SK-N-SH (cell line): ENCODE results near the gene SPECC1L. TPM values are rescaled to one million over a fixed set of nuclear protein-coding genes. Genes with fewer than 3 reads are reported as not detected.
"Not testable (repeated sequence)": the region's sequence is repeated elsewhere in the genome, so short reads cannot be mapped to it uniquely, and the experiment has no call there.

Experiments
- CTCF ChIA-PET: fragments of 300-600, 350-600 bp; formaldehyde crosslinking; extraction: SDS; loops from one replicate; lab custom pipeline; 2021; lab: Yijun Ruan, JAX
- POLR2A ChIA-PET: fragments of 350-600 bp; sonication (Branson Sonifier 250); formaldehyde crosslinking; extraction: SDS; loops from one replicate; lab custom pipeline; 2020; ENCODE audit warnings: antibody characterized with exemption, inconsistent platforms; lab: Yijun Ruan, JAX
- DNase-seq: peaks from one replicate; pipeline ENCODE4 v3.0.0; 2012
- H2AFZ ChIP-seq: fragments of 200-600 bp; sonication (generic); 2 replicates; pipeline ENCODE4 v1.8.1; 2016; ENCODE audit warnings: antibody characterized with exemption, mild to moderate bottlenecking, low read depth
- H3F3A ChIP-seq: fragments of 200-600 bp; sonication (generic); replicated peaks from 2 replicates; pipeline ENCODE3; 2016; ENCODE audit warnings: antibody characterized with exemption, mild to moderate bottlenecking; ENCODE audit not compliant: insufficient read depth
- H3K27ac ChIP-seq, 2 experiments: fragments of 200-500 bp in 1 of 2; fragments of 200-600 bp in 1 of 2; sonication (Bioruptor generic) in 1 of 2; sonication (generic), shearing (Covaris generic) in 1 of 2; 2 replicates each; pipeline versions ENCODE4 v1.5.1 to v1.6.1; 2014 to 2016; ENCODE audit warnings: low read depth in 2 of 2, inconsistent platforms in 1 of 2, low read length in 1 of 2, mild to moderate bottlenecking in 1 of 2, mixed read lengths in 1 of 2
- H3K27me3 ChIP-seq: fragments of 200-600 bp; sonication (generic), shearing (Covaris generic); 2 replicates; pipeline ENCODE4 v1.6.1; 2016; ENCODE audit warnings: mixed run types; ENCODE audit not compliant: insufficient read depth
- H3K36me3 ChIP-seq, 2 experiments: fragments of 200-500 bp in 1 of 2; fragments of 200-600 bp in 1 of 2; sonication (Bioruptor generic) in 1 of 2; sonication (generic) in 1 of 2; replicated peaks in 1 of 2; 2 replicates each; pipeline versions ENCODE3 to v1.5.1; 2014 to 2016; ENCODE audit warnings: low read length in 1 of 2, mild to moderate bottlenecking in 1 of 2; ENCODE audit not compliant: insufficient read depth in 2 of 2, control insufficient read depth in 1 of 2
- H3K4me1 ChIP-seq, 2 experiments: fragments of 200-500 bp in 1 of 2; fragments of 200-600 bp in 1 of 2; sonication (Bioruptor generic) in 1 of 2; sonication (generic), shearing (Covaris generic) in 1 of 2; 2 replicates each; pipeline versions ENCODE4 v1.5.1 to v1.6.1; 2014 to 2016; ENCODE audit warnings: low read depth in 1 of 2, low read length in 1 of 2, mixed run types in 1 of 2; ENCODE audit not compliant: insufficient read depth in 2 of 2, control insufficient read depth in 1 of 2
- H3K4me2 ChIP-seq: fragments of 200-600 bp; sonication (generic), shearing (Covaris generic); 2 replicates; pipeline ENCODE4 v1.6.1; 2017; ENCODE audit warnings: mixed run types
- H3K4me3 ChIP-seq, 2 experiments: fragments of 200-500 bp in 1 of 2; fragments of 200-600 bp in 1 of 2; sonication (Bioruptor generic) in 1 of 2; sonication (generic), shearing (Covaris generic) in 1 of 2; 2 replicates each; pipeline versions ENCODE4 v1.5.1 to v1.8.1; 2014 to 2016; ENCODE audit warnings: low read depth in 2 of 2, inconsistent platforms in 1 of 2, low read length in 1 of 2, mild to moderate bottlenecking in 1 of 2, mixed read lengths in 1 of 2, moderate library complexity in 1 of 2
- H3K79me2 ChIP-seq: fragments of 200-600 bp; sonication (generic); 2 replicates; pipeline ENCODE4 v1.8.1; 2017; ENCODE audit warnings: mild to moderate bottlenecking; ENCODE audit not compliant: insufficient read depth
- H3K9ac ChIP-seq: fragments of 200-600 bp; sonication (generic); 2 replicates; pipeline ENCODE4 v1.6.1; 2017; ENCODE audit warnings: mixed run types
- H3K9me2 ChIP-seq: fragments of 200-600 bp; sonication (generic); 2 replicates; pipeline ENCODE4 v1.6.1; 2017; ENCODE audit warnings: mixed run types
- H3K9me3 ChIP-seq: fragments of 200-600 bp; sonication (generic); 2 replicates; pipeline ENCODE4 v1.6.1; 2017; ENCODE audit warnings: mixed run types, mild to moderate bottlenecking, moderate library complexity
- H4K20me1 ChIP-seq: fragments of 200-600 bp; sonication (generic); 2 replicates; pipeline ENCODE4 v1.6.1; 2017; ENCODE audit warnings: mild to moderate bottlenecking, mixed run types; ENCODE audit not compliant: insufficient read depth
- ELF1 ChIP-seq: IDR thresholded peaks from 2 replicates; pipeline ENCODE4 v1.4.0; 2012
- EP300 ChIP-seq, 2 experiments: IDR thresholded peaks; 2 replicates each; pipeline versions ENCODE4 v1.4.0 to v1.6.1; 2012; ENCODE audit warnings: borderline replicate concordance in 1 of 2, low read depth in 1 of 2, low read length in 1 of 2
- EZH2phosphoT487 ChIP-seq: fragments of 200-600 bp; sonication (generic); IDR thresholded peaks from 2 replicates; pipeline ENCODE4 v1.6.1; 2017; ENCODE audit warnings: low read depth, mixed run types, mild to moderate bottlenecking, antibody characterized with exemption, moderate library complexity, borderline replicate concordance
- FOXJ3 ChIP-seq: sonication (generic); formaldehyde crosslinking; IDR thresholded peaks from 2 replicates; pipeline ENCODE4 v1.5.1; 2020; ENCODE audit warnings: mild to moderate bottlenecking, missing genetic modification reagents
- GATA2 ChIP-seq: sonication (generic); formaldehyde crosslinking; IDR thresholded peaks from 2 replicates; pipeline ENCODE4 v1.5.0; 2020; ENCODE audit warnings: mild to moderate bottlenecking, missing genetic modification reagents
- MEF2A ChIP-seq: IDR thresholded peaks from 2 replicates; pipeline ENCODE4 v1.4.0; 2012; ENCODE audit warnings: low read depth, borderline replicate concordance
- MXI1 ChIP-seq: IDR thresholded peaks from 2 replicates; pipeline ENCODE4 v1.6.1; 2012; ENCODE audit warnings: mild to moderate bottlenecking, low read depth, low read length, improper control_type of control experiment
- TCF12 ChIP-seq: IDR thresholded peaks from 2 replicates; pipeline ENCODE4 v1.4.0; 2012
- whole genome bisulfite sequencing: methylation state at CpG from one replicate; pipeline ENCODE4 v1.1.6; 2017; ENCODE audit warnings: low lambda C conversion rate; 5-methylcytosine and 5-hydroxymethylcytosine counted together
- polyA plus RNA-seq, 3 experiments: library from polyadenylated mRNA; depleted of rRNA; stranded (reverse); fragments of >200 nt; gene quantifications; 2 replicates each; pipeline ENCODE4 v1.2.3, GENCODE V29; 2012

SPECC1L gene
- polyA plus RNA-seq, 1 of the 3 experiments (the other 2 are of a cell fraction), result 22.9 TPM

DNA sequence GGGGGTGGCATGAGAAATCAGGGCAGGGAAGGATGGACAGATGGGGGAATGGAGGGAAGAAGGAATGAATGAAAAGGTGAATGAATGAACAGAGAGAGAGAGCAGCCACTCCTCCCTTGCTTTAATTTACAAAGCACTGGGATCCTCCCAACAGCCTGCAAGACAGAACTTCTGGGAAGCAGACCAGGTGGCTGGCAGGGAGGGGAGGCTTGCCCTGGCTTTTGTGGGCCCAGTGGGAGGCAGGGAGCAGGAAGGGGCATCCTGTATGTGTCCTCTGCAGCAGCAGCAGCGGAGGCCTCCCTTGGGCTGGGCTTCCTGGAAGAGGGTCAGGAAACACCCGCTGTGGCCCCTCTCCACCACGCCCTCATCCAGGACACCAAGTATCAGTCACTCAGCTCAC is 27.2 kb upstream of the SPECC1L start:
- H4K20me1 ChIP-seq, H3K9me3 ChIP-seq, H3K4me3 ChIP-seq, H3K9me2 ChIP-seq, H3K27me3 ChIP-seq, H3K79me2 ChIP-seq, H3K36me3 ChIP-seq, H3F3A ChIP-seq, H3K9ac ChIP-seq, POLR2A ChIA-PET: not testable (repeated sequence)
- CTCF ChIA-PET, result interaction anchor here (1.5 to 5.6 kb wide), 6 partner anchors 9 to 63 kb away, joined by 4 to 94 read pairs (median 6); no protein-coding TSS in a partner anchor
- peak; percentile 4 for DNase-seq
- Histone ChIP-seq H3K4me1 (peaks cover 26 to 52% of the 10 kb centered on the region in 2 experiments; a peak in 3 of 4 replicates), H3K4me2 (0 out of 2 replicates have a peak overlapping the region, but pooled peaks have one; percentile 33), H3K27ac (peak overlapping the region in 1 of 2 experiments; percentile 82; a peak in 2 of 4 replicates), H2AFZ (peak overlapping the region; percentile 51; the same call in 1 of the 2 replicates)
- 95% methylated on average over 3 of the region's 3 CpGs for WGBS

DNA sequence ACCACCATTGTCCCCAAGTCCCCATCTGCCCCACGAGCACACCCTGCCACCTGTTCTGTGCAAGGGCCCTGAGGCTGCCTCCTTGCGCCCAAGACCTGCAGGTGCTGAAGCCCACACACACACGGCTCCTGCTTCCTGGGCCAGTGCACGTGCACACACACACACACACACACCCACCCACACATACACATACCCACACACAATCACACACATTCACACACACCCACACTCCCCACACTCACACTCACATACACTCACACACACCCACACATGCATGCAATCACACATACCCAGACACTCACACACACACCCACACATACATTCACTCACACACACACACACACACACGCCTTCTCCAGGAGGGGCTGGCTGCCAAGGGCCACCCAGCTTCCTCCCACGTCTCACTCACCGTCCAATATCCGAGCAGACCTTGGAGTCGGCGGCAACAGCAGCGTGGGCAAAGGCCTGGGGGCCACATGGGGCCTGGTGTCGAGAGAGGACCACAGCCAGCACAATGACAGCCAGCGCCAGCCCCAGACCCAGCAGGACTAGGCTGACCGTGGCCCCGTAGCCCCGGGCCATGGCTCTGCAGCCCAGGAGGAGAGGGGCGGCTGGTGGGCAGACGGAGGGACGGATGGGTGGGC is 26.4 kb upstream of the SPECC1L start:
- Histone ChIP-seq H3K36me3 (no peaks in the 10 kb centered on the region), H3K27ac (peak overlapping the region in 1 of 2 experiments; percentile 89; a peak in 2 of 4 replicates), H2AFZ (peak overlapping the region; percentile 1; the same call in 1 of the 2 replicates), H4K20me1 (no peaks in the 10 kb centered on the region), H3K9me2 (no peaks in the 10 kb centered on the region), H3K4me1 (peaks cover 26 to 52% of the 10 kb centered on the region in 2 experiments; a peak in 3 of 4 replicates), H3K27me3 (no peaks in the 10 kb centered on the region), H3F3A (peaks cover 3% of the 10 kb centered on the region), H3K9me3 (no peaks in the 10 kb centered on the region), H3K4me3 (no peak overlapping the region; a peak in 1 of 4 replicates), H3K9ac (no peak overlapping the region), H3K4me2 (no peak overlapping the region), H3K79me2 (no peaks in the 10 kb centered on the region)
- WGBS, result 69% methylated on average over 19 of the region's 19 CpGs
- TF ChIP-seq TCF12 (0 out of 2 replicates have a peak, but pooled peaks have one; percentile 17), EP300 (IDR thresholded peaks at IDR 0.05; ENCODE audit: borderline replicate concordance in 1 of 2, low read depth in 1 of 2, low read length in 1 of 2) (peak in 1 of 2 experiments; percentile 14; a peak in 1 of 4 replicates), MXI1 (0 out of 2 replicates have a peak, but pooled peaks have one; percentile 20), FOXJ3 (0 out of 2 replicates have a peak, but pooled peaks have one; percentile 65), EZH2phosphoT487 (no peak), ELF1 (no peak), GATA2 (CRISPR knock-in tag) (peak; percentile 70; the same call in 1 of the 2 replicates), MEF2A (no peak)
- DNase-seq, result peak; percentile 84
- CTCF ChIA-PET, result interaction anchor here (0.7 to 5.6 kb wide), 5 partner anchors 28 to 377 kb away, joined by 3 to 94 read pairs (median 3); no protein-coding TSS in a partner anchor
- POLR2A ChIA-PET, result no interaction called here

DNA sequence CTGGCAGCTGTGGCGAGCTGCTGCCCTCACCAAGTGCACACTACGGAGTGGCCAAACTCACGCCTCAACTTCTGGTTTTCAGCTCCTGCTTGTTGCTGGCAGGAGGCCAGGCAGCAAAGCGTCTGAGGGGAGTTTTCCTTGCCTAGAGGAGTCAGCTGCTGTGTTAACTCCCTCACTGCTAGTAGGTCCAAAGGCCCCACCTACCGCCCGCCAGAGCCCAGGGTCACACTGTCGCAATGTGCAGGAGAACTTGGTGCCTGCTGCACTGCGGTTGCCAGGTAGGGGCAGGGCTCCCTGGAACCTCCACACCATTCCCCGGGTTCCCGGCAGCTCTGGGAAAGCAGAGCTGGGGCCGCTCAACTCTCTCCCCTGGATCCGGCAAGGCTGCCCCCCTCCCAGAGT is 25.6 kb upstream of the SPECC1L start, which contains the start of gene GGT5:
GGT5 (minus strand) TSS at position 53 of the 402 bp plus-strand sequence. CDS start 357 bp downstream, outside the sequence.
- H3K4me3 ChIP-seq, H3K79me2 ChIP-seq, H4K20me1 ChIP-seq, H3F3A ChIP-seq, H3K36me3 ChIP-seq, H3K9me3 ChIP-seq, DNase-seq, H3K9me2 ChIP-seq, H3K27me3 ChIP-seq, POLR2A ChIA-PET, H3K9ac ChIP-seq, H3K4me2 ChIP-seq: not testable (repeated sequence)
- H3K27ac ChIP-seq, result peak within 1 kb of the TSS; percentile 51 to 89; a peak in 3 of 4 replicates
- peak within 1 kb of the TSS; percentile 1; the same call in 1 of the 2 replicates for H2AFZ ChIP-seq
- H3K4me1 ChIP-seq, result peaks cover 26 to 52% of the 10 kb centered on the region in 2 experiments; a peak in 3 of 4 replicates
- CTCF ChIA-PET, result interaction anchor here (0.9 to 5.6 kb wide), 4 partner anchors 27 to 97 kb away, joined by 3 to 94 read pairs (median 3); no protein-coding TSS in a partner anchor
- WGBS, result 47% methylated on average over 5 of the region's 12 CpGs
